Fibroblast of peridontal ligament (primary cell): ENCODE data around the gene ARHGAP40.

Experiments used
- DNase-seq: peaks from one replicate; pipeline ENCODE4 v3.0.0-alpha.2; 2010; ENCODE audit errors: extremely low read depth

The ARHGAP40 gene

GRCh38 chr20:38601216-38602184 is at the start of gene ARHGAP40:
Gene ARHGAP40, plus strand, starts transcription at chr20:38601809.
- no peak for DNase-seq

- no peak for DNase-seq
These were observed 46.6 kb upstream of the ARHGAP40 start for GRCh38 chr20:38554986-38555385.

- no peak for DNase-seq
These were observed 46.2 kb upstream of the ARHGAP40 start for GRCh38 chr20:38555395-38555794.

GRCh38 chr20:38557174-38557573 is 44.4 kb upstream of the ARHGAP40 start:
- no peak for DNase-seq

- no peak for DNase-seq
These were observed 42.8 kb upstream of the ARHGAP40 start for GRCh38 chr20:38558596-38559360.

- DNase-seq: peak; percentile 23
These were observed 41.8 kb upstream of the ARHGAP40 start for GRCh38 chr20:38559764-38560163.

- DNase-seq: no peak
These were observed 37.7 kb upstream of the ARHGAP40 start for GRCh38 chr20:38563802-38564431.

GRCh38 chr20:38564680-38565079 is 36.9 kb upstream of the ARHGAP40 start:
- no peak for DNase-seq

GRCh38 chr20:38566036-38566598 is 35.5 kb upstream of the ARHGAP40 start:
- DNase-seq: no peak

GRCh38 chr20:38569747-38570525 is 31.7 kb upstream of the ARHGAP40 start:
- no peak for DNase-seq

GRCh38 chr20:38573413-38573812 is 28.2 kb upstream of the ARHGAP40 start:
- DNase-seq: no peak

GRCh38 chr20:38579219-38579910 is 22.2 kb upstream of the ARHGAP40 start:
- no peak for DNase-seq

GRCh38 chr20:38579921-38580320 is 21.7 kb upstream of the ARHGAP40 start:
- no peak for DNase-seq

- DNase-seq: peak; percentile 8
These were observed 20.6 kb upstream of the ARHGAP40 start, which contains the start of gene ADIG for GRCh38 chr20:38581013-38581412. Gene ADIG, plus strand, starts transcription at chr20:38581197. Its CDS starts 54 bp downstream, at chr20:38581251.

- DNase-seq: no peak
These were observed 19.7 kb upstream of the ARHGAP40 start for GRCh38 chr20:38581830-38582358.

- no peak for DNase-seq
These were observed 18.3 kb upstream of the ARHGAP40 start for GRCh38 chr20:38583306-38583705.

GRCh38 chr20:38584099-38584763 is 17.4 kb upstream of the ARHGAP40 start:
- no peak for DNase-seq

GRCh38 chr20:38585404-38586180 is 16.0 kb upstream of the ARHGAP40 start:
- no peak for DNase-seq

GRCh38 chr20:38586181-38586525 is 15.5 kb upstream of the ARHGAP40 start:
- no peak for DNase-seq
